ENCODE data around the gene CUL2.
"Not testable (repeated sequence)": the region's sequence is repeated elsewhere in the genome, so short reads cannot be mapped to it uniquely, and the experiment has no call there.

- TF ChIP-seq CTCF, POLR2A (IDR thresholded peaks at IDR 0.05): not testable (repeated sequence)
Measured at GRCh38 chr10:35045275-35045674, 44.9 kb downstream of the CUL2 start.
